ENCODE measurements around the gene ITIH5.

Gene ITIH5

DNA sequence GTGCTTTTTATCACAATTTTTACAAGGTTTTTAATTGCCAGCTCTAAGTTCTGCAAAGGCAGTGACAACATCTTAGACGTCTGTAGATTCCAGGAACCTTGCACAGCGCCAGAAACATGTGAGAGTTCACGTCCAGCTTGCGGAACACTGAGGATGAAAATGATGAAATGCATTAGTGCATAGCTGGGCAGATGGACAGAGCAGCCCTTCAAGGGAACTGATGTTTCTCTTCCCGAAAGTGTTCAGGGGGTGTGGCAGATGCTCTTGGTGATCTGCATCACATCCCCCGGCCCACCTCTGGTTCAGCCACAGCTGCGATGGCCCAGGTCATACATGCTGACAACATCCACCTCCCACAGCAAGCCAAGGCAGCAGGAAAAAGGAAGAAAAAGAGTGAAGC, 40.9 kb downstream of the ITIH5 start:
- DNase-seq: no peak

DNA sequence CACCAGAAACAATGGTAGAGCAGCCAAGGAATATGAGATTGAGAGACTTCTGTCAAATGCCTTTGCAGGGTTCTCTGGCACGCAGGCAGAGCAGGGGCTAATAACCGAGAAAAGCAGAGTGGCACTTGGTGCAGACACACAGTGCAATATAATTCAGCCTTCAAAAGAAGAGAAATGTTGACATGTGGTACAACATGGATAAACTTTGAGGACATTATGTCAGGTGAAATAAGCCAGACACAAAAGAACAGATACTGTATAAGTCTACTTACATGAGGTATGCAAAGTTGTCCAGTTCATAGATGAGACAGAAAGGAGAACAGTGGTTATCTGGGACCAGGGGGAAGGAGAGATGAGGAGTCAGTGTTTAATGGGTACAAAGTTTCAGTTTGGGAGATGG, 41.8 kb downstream of the ITIH5 start:
- no peak for DNase-seq

DNA sequence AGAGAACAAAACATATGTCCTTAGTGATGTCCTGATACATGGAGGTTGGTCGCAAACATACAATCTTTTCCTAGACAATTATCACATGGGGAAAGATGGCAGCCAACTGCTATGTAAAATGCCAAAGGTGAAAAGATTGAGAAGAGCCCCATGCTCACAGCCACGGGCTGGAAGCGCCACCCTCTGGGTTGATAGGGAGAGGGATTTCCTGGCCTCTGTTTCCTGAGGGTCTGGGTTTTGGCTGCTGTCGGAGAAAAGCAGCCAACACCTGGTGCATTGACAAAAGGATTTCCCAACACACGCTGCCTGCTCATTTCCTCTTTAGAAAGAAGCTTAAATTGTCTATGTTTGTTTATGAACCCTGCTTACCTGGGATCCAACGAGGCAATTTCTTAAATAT, 43.8 kb downstream of the ITIH5 start:
- DNase-seq: no peak

DNA sequence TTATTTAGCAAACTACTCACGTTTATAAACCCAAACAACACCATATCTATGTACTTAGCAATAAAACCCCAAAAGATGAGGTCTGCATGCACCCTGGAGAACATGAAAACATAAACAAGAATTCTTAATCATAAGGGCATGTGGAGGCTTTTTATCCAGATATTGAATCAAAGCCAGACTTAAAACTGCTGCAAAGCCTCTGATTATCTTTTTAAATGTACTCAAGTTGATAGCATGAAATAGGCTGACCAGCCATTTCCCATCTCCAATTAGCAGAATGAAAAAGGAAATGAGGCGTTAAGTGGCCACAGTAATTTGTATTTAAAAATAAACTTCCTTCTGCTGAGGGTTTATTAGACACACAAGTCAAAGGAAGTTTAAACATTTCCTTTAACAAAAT, 48.3 kb downstream of the ITIH5 start:
- no peak for DNase-seq

DNA sequence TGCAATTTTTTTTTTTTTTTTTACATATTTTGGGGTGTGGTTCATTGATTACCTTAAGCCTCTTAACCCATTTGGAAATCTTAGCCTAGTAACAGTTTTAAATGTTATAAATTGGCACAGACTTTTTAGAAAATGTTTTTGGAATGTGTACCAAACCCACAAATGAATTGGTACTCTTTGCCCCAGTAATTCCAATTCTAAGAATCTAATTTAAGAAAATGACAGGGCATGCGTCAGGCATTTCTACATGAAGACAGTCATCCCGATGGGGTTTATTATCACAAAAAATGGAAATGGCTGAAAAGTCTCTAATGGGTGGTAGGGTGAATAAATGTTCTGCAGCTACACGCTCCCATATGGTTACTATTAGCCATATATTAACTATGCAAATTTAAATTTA, 54.9 kb downstream of the ITIH5 start:
- DNase-seq: no peak

DNA sequence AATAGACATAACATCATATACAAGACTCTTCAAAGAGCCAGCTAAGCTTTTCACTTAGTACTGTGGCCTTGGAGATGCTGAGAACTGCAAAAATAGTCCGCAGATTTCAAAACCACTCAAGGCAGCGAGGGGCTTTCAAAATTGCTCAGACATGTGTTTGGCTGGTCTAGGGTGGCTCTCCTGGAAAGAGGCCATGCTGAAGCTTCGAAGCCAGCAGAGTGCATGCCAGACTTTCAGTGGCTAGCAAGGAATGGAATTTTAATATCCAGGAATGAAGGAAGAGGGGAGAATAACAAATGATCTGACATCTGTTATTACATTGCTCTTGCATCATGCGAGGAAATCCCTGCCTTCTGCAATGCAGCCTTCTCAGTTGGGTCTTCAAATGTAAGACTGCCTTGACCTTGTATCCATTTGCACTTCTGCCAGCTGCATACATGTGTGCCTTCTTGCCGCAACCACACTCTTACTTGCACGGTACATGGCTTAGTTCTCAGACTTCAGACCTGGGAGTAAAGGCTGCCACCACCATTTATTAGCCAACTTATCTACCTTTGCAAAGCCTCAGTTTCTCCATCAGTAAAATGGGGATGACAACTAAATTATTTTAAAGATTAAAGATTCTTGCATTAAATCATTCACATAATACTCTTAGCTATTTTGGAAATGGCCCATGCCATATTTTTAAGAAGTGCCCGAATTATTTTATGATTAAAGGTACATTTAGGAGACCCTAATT, 55.9 kb downstream of the ITIH5 start:
- DNase-seq: no peak

DNA sequence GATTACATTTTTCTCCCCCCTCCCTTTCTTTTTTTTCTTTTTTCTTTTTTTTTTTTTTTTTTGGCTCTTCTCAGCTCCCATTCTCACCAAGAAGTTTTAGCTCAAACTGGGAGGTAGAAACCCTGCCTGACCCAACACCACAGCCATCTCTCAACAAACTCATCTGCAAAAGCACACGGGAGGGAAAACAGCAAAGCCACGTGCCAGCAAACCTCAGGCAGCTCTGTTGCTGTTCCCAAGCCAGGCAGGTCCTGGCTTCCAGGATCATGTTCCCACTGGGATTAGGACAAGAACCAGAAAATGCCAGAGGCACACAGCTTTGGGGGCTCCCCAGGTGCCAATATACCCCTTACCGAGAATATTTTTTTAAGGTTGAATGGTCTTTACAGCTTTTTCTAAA, 56.7 kb downstream of the ITIH5 start:
- no peak for DNase-seq

DNA sequence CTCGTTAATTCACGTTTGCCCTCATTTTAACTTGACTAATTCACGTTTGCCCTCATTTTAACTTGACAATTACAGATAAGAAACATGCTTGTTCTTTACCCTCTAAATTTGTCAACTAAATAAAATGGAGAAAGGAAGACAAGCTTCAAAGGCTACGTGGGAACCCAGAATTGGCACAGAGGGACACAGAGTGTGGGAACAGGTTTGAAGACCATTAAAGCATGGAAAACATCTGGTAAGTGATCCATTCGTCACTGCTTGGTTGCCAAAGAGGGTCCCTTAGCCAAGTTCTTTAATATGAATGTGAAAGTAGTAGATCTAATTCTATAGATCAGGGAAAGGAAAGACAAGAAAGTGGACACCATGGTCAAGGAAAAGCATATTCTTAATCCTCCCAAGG, 57.2 kb downstream of the ITIH5 start:
- DNase-seq: no peak

DNA sequence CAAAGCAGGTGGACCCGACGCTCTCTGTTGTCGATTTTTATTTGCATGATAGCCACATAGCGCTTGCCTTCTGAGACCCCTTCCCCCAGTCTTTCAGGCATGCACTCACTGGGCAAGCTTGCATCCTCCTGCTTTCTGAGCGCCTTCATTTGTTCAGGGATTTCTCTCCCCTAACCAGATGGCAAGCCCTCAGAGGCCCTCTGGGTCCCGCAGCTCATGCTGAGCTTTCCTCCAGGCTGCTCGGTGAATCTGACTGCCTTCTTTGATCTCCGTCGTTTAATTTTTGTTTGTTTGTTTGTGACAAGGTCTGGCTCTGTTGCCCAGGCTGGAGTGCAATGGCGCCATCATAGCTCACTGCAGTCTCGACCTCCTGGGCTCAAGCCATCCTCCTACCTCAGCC, 58.8 kb downstream of the ITIH5 start:
- DNase-seq: no peak

DNA sequence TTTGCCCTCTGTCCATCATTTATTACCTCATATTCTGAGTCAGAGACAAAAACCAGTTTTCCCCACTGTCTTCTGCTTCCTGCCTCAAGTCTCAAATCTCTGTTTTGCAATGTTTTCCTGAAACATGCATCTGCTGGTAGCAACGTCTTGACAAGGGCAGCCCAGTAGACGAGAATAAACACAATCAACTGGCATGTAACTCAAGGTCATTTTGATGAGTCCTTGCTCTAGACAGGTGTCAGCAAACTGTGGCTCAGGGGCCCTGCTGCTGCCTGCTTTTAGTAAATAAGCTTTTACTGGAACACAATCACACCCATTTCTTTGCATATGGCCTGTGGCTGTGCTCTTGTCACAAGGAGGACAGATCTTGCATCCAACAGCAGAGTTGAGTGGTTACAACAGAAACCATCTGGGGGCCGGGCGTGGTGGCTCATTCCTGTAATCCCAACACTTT, 59.8 kb downstream of the ITIH5 start:
- DNase-seq: no peak

DNA sequence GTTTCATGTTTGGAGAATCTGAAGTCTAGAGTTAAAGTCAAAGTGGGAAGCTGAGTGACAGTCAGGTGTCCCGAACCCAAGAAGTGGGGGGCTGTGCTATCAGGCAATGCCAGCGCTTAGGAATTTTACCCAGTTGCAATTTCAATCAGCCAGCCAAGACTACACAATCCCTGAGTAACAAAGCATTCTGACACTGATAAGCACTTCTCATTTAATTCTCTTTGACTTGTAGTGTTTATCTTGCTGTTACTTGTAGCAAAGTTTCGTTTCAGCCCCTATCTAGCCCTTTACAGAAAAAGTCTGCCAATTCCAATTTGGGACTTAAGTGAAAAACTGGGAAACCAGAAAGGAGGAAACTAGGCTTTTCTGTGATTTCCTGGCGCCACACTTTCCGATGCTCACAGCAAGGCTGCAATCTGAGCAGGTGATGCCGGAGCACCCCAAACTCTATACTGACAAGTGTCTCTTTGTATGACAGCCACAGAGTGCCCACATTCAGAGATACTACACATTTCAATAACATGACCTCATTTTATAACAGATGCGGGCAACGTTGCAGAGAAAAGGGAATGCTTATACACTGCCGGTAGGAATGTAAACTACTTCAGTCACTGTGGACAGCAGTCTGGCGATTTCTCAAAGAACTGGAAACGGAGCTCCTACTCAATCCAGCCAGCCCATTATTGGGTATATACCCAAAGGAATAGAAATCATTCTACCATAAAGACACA, 61.0 kb downstream of the ITIH5 start:
- no peak for DNase-seq

DNA sequence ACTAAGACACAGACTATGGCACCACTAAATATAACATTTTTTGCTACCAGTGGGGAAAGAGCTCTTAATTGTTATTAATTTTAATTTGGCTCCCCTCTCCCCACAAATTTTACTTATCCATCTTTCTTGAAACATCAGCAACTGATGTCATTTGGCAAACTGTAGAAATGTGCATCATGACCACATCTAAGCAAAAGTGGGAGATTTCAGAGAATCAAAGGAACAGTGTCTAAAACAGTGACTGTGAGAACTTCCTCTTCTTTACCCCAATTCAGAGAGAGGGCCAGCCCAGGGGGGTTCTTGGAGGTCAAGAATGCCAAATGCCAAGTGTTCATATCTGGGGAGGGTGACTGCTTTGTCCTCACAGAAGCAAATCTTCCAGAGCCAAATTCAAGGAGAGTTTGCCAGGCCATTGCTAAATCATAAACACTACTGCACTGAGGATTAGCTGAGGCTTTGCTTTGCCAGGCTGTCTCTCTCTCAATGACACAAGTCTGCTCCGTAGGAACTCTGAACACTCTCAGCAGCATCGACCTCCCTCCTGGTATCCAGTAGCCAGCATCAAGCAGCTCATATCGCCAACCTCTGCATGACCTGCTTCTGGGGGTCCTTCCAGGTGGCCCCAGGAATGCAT, 65.6 kb downstream of the ITIH5 start:
- DNase-seq: no peak

DNA sequence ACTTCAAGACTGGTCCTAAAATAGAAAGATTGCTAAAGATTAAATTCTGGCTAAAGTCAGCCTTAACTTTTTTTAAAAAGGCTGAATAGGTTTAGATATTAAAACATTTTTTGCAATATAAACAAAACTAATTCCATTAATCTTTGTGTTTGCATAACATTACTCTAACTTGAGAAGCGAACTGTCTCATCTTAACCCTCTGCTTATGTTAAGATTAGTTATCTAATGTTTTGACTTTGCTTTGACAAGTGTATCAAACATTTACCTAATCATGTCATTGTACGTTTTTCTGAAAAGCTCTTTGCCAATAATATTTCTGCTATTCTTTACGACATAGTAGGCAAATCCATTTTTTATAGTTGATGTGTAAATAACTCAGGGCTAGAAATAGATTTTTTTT, 68.0 kb downstream of the ITIH5 start:
- no peak for DNase-seq

DNA sequence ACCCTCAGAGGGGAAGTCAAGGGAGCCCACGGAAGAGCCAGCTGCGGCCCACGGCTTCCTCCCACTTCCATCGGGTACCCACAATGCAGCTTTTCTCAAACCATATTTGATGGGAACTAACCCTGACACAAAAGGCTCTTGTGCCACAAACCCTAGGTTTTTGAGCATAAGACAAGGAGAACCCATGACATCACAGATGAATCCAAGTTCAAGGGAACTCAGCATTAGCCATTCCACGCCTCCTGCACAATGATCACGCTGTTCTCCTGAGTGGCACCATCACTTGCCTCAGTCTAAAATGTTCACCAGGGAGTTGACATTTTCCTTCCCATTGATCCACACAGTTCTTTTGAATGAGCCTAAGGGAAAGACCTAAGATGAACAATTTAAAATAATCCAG, 70.4 kb downstream of the ITIH5 start:
- no peak for DNase-seq

DNA sequence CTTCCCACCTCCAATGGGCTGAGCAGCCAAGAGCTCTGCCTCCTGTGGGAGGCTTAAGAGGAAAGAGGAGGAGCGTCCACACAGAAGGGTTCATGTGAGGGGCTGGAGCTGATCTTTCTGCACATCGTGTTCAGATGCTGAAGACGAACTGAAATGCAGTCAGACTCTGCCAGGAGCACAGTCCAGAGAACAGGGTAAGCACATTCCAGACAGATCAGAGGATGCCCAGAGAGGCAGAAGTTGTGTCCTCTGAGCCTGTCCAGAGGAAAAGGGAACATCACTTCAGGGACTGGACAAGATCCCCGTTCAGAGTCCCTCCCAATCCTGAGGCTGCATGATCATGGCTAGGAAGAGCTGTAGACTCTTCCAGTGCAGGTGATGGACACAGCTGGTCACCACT, 72.9 kb downstream of the ITIH5 start:
- DNase-seq: no peak

DNA sequence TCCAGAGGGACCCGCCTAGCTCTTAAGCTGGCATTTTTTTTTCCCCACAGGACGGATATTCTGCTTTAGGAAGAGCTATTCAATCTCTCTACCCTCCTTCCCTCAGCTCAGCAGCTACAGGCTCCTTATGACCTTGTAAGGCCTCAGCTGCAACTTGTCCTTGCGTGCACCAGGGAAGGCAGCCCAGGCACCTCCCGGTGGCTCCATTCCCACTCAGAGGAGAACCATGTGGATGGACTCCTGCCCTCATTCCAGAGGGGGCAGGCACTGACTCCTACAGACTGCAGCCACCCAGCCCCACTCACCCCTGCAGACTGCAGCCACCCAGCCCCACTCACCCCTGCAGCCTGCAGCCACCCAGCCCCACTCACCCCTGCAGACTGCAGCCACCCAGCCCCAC, 73.7 kb downstream of the ITIH5 start:
- DNase-seq: no peak

DNA sequence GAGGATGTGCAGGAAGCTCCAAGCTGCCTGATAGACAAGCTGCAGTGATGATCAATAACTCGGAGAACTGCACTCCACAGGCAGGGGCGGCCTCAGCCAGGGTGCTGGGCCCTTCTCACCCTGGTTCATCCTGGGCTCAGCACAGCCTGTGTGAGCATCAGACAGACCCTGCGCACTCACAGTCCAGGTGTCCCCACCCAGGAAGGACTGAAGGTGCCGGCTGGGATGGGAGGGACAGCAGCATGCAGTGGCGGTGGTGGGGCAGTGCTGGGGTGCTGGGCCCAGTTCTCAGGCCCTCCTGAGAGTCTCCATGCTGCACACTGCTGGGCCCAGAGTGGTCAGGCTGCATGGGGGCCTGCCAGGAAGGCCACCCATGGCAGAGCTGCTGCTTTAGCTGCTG, 74.1 kb downstream of the ITIH5 start:
- DNase-seq: no peak

DNA sequence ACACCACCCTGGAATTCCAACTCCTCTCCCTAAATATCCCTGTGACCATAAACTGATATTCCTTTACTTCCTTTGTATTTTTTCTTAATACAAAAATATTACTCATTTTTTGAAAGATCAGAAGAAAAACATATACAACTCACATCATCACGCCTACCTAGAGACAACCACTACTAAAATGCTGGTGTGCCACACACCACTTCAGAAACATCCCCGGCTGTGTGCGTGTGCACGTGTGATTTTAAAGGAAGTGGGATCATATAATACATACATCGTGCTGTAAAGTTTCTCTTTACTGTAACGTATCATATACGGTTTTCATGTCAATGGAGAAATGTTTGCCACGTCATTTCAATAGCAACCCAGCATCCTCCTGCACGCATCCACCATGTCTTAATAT, 76.5 kb downstream of the ITIH5 start:
- no peak for DNase-seq

DNA sequence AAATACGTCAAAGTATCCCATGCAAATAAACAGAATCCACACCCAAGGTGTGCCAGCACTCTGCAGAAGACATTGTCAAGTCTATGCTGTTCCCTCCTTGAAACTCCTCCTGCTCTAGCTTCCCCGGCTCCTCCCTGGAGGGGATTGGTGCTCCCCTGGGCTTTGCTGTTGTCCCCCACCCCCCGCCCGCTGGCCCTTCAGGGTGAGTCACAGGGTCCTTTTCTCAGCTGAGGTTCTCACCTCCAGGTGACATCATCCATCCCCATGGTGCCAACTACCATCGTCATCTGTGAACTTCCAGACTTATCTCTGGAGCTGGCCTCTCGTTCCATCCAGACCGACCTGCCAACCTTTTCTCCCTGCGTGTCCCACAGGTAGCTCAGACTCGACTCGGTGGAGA, 77.0 kb downstream of the ITIH5 start:
- no peak for DNase-seq

DNA sequence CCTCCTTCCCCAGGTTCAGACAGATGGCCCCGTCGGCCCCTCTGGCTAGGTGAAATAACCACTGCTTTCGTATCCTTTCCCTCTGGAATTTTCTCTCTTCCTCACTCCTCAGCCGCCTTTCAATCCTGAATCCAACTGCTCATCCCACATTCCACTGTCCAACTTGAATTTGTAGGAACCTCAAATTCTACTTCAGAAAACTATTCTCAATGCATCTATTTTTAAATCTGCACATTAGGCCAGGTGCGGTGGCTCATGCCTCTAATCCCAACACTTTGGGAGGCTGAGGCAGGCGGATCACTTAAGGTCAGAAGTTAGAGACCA, 78.9 kb downstream of the ITIH5 start:
- DNase-seq: no peak

DNA sequence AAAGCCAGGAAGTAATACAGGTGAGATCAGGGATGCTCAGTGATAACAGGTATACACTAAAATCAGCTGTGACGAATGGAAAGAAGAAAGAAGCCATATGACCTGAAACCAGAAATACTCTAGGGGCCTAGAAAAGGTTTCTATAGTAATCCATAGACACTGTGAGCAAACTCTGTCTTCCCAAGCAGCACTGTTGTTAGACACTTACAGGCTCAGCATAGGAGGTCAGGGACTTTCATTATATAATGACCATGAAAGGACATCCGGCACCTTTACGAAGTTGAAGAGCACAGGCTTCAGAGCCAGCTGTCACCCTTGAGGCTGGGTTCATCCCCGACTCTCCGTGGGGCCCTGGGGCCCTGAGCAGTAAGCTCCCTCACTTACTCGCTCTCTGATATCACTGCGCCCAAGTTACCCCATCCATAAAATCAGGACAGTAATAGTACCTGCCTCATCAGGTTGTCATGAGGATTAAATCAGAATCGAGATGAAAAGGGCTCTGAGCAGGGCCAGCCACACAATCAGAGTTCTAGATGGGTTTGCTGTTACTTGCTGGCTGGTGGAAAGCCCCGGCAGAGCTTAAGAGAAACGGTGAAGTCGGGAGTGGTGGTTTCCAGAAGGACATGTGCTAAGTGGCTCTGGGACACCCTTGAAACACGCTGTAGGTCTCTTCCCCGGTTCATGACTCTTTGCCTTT, 79.5 kb downstream of the ITIH5 start:
- DNase-seq: no peak

DNA sequence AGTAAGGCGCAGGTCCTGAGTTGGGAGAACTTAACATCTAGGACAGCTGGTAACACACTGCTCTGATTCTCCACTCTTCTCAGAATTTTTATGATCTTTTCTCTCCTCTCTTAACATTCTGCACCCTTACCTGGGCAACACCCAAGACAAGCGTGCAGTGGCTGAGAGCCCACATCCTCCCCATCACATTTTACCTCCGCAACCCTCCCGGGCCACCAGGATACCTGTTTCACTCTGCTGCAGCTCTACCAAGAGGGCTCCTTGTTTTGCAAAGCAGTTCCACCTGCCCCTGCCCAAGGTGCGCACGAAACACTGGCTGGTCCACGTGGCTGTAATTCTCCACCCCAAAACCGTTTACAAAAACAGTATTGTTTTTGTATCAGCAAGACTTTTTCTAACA, 81.5 kb downstream of the ITIH5 start:
- DNase-seq: no peak

DNA sequence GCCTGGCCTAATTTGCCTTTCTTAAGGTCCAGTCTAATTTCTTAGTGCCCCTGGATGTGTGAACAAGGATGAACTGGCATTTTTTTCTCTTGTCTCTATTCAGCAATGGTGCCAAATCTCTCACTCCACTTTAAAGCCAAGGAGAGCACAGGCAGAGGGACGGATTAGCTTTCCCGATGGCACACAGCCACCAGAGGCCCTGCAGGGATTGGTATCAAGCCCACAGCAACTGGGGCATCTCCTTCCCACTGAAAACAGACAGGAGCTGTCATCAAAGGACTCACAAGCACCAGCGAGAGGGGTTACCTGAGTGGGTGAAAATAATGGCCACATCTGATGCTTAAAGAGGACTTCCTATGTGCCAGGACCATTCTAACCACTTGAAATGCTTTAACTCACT, 83.1 kb downstream of the ITIH5 start:
- no peak for DNase-seq

DNA sequence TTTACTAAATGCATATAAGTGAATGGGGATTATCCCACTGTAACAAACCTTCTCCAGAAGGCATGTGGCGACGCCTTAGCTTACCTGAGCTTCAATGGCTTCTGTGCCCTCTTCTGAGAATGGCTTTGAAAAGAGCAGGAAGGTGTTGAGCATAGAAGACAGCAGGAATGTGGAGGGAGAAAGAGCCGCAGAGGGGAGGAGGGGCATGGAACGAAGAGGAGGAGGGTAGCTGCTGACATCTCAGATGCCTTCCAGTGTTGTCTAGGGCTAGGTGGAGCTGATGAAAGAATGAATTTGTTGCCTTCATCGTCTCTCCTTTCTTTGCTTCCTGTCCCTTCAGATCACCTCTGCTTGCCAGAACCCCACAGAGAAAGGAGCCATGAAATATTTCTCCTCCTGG, 86.2 kb downstream of the ITIH5 start:
- no peak for DNase-seq

All from activated effector memory CD4-positive, alpha-beta T cell treated with Interleukin-2 at 50 U/mL for 16 hours (primary cell).